Lower leg skin (tissue), 4 donors: ENCODE measurements around the gene GET3. TPM values are rescaled to one million over a fixed set of nuclear protein-coding genes. Genes with fewer than 3 reads are reported as not detected.
"Not testable (repeated sequence)": the region's sequence is repeated elsewhere in the genome, so short reads cannot be mapped to it uniquely, and the experiment has no call there.

ENCODE experiments used
- DNase-seq, 2 donors: peaks; one replicate each; pipeline ENCODE4 v3.0.0-alpha.2; 2019; ENCODE audit warnings: low spot score in 2 of 2
- H3K4me3 ChIP-seq: fragments of 200-600 bp; sonication (generic); 2 replicates; pipeline ENCODE4 v1.5.1; 2017; ENCODE audit warnings: mild to moderate bottlenecking, low read depth; ENCODE audit not compliant: poor library complexity, severe bottlenecking
- POLR2A ChIP-seq, 2 donors: fragments of 450-650 bp; IDR thresholded peaks; one replicate each; pipeline ENCODE4 v1.6.1; 2016 to 2017; ENCODE audit warnings: antibody characterized with exemption in 2 of 2, mild to moderate bottlenecking in 1 of 2, moderate library complexity in 1 of 2
- WGBS, 2 donors: methylation state at CpG; one replicate each; pipeline ENCODE4 v1.1.5; 2018; 5-methylcytosine and 5-hydroxymethylcytosine counted together
- intact Hi-C: fragments of 100-400 bp; cut with DNase I; formaldehyde crosslinking; loops from one replicate; pipeline ENCODE4 v1.15.0; 2023; ENCODE audit warnings: low total_unique reads
- microRNA-seq, 2 donors: library from miRNA; unstranded; fragments of <30 nt; microRNA quantifications; one replicate each; pipeline ENCODE4, GENCODE V29; 2016; ENCODE audit warnings: borderline replicate concordance in 2 of 2, borderline number of aligned reads in 1 of 2
- total RNA-seq, 4 donors: library from RNA; depleted of rRNA; stranded (reverse); fragments of >200 nt; gene quantifications; one replicate each; pipeline ENCODE4 v1.1.0, GENCODE V29; 2016
- TF ChIP-seq, protein P1 (sequence below), 3 donors: fragments of 450-650 bp; IDR thresholded peaks; one replicate each; pipeline ENCODE4 v1.5.1; 2016; ENCODE audit warnings: antibody characterized with exemption in 3 of 3, mild to moderate bottlenecking in 3 of 3, moderate library complexity in 2 of 3

Gene GET3
- total RNA-seq, 4 donors from 2014 or later: 43.2 to 63.2 (median 53.4) TPM

DNA sequence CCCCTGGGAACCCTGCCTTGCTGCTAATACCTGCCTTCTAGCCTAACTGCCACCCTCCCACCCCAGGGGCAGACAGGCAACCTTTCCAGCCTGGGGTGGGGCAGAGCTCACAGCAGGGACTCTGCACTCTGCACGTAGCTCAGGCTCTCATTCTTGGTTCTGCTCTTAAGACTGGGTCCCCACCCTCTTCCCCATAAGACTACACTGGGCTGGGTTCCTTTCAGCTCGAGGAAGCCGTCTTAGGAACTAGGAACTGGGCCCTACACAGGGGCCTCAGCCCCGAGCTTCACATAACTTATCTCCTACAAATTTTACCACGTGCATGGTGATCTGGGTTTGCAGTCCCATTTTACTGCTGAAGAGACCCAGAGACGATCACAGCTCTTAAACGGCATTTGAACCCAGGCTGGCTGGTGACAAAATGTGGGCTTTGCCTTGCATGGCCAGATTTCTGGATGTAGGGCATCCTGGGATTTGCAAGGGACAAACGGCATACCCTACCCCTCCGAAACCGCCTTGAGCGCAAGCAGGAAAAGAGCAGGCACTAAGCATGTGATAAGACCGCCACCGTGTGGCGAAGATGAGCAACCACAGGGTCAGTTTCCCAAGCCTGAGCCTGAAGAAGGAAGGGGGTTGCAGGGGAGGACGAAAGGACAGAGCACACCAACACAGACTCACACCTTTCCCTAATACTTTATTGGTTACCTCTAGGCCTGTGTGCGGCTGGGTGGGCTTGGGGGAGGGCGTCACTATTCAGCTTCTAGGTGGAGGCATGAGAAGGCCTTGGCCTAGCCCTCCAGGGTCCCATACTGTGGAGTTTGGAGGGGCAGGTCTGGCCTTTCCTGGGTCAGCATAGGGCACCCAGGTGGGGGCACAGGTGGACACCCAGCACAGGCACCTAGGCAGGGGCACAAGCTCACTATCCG lies 59.1 kb downstream of the GET3 start:
- 4% methylated on average over 18 of the region's 18 CpGs for WGBS, 2 donors
- DNase-seq: peak; percentile 69 to 94
- H3K4me3 ChIP-seq: no peak overlapping the region
- intact Hi-C loops: no loop called here
- TF ChIP-seq POLR2A (IDR thresholded peaks at IDR 0.05): no peak
- TF ChIP-seq, protein P1, sequence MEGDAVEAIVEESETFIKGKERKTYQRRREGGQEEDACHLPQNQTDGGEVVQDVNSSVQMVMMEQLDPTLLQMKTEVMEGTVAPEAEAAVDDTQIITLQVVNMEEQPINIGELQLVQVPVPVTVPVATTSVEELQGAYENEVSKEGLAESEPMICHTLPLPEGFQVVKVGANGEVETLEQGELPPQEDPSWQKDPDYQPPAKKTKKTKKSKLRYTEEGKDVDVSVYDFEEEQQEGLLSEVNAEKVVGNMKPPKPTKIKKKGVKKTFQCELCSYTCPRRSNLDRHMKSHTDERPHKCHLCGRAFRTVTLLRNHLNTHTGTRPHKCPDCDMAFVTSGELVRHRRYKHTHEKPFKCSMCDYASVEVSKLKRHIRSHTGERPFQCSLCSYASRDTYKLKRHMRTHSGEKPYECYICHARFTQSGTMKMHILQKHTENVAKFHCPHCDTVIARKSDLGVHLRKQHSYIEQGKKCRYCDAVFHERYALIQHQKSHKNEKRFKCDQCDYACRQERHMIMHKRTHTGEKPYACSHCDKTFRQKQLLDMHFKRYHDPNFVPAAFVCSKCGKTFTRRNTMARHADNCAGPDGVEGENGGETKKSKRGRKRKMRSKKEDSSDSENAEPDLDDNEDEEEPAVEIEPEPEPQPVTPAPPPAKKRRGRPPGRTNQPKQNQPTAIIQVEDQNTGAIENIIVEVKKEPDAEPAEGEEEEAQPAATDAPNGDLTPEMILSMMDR (IDR thresholded peaks at IDR 0.05): peak in 2 of 3 donors; percentile 11 to 92

DNA sequence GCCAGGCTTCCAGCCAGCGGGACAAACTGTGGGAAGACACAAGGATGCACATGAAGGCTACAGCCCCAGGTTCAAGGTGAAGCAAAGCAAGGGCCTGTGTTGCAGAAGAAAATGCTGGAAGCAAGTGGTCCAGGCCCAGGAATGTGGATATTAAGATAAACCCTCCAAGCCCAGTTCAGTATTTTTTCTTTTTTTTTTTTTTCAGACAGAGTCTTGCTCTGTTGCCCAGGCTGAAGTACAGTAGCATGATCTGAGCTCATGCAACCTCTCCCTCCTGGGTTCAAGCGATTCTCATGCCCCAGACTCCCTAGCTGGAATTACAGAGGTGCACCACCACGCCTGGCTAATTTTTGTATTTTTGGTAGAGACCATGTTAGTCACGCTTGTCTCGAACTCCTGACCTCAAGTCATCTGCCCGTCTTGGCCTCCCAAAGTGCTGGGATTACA lies 59.9 kb downstream of the GET3 start:
- no peak for TF ChIP-seq POLR2A (IDR thresholded peaks at IDR 0.05)
- TF ChIP-seq, protein P1 (IDR thresholded peaks at IDR 0.05): no peak
- 83 to 87% methylated on average over 6 of the region's 6 CpGs for WGBS, 2 donors
- no peak overlapping the region for H3K4me3 ChIP-seq
- no peak for DNase-seq
- intact Hi-C loops: no loop called here

DNA sequence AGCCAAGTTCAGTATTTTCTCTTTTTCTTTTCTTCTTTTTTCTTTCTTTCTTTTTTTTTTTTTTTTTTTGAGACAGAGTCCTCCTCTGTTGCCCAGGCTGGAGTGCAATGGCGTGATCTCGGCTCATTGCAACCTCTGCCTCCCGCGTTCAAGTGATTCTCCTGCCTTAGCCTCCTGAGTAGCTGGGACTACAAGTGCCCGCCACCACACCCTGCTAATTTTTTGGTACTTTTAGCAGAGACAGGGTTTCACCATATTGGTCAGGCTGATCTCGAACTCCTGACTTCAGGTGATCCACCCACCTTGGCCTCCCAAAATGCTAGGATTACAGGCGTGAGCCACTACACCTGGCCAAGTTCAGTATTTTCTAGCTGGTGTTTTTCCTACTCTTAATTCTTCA lies 60.3 kb downstream of the GET3 start:
- H3K4me3 ChIP-seq, intact Hi-C loops, DNase-seq: not testable (repeated sequence)
- WGBS, 2 donors: 91 to 96% methylated on average over 7 of the region's 7 CpGs

Small RNA genes within 50 kb of the gene (microRNA-seq; reads per million reads assigned to microRNA genes)
- gene MIR5684: 0 reads per million in 2 donors

Other genes starting within 250 kb of the GET3 start
- gene ZNF564, start 186.0 kb upstream of the GET3 start, total RNA-seq: 10 to 100 TPM in 1 of 4 donors, 1 to 10 TPM in 3; 6.9 to 10.1 (median 8.8) TPM
- gene ZNF490, start 126.7 kb upstream of the GET3 start, total RNA-seq: 1 to 10 TPM; 5.0 to 7.3 (median 6.7) TPM
- gene ZNF791, start 126.6 kb upstream of the GET3 start, total RNA-seq: 10 to 100 TPM; 18.6 to 31.1 (median 22.5) TPM
- 10 to 100 TPM; 52.8 to 83.0 (median 74.9) TPM for gene MAN2B1, start 70.8 kb upstream of the GET3 start, total RNA-seq
- 10 to 100 TPM; 15.3 to 23.7 (median 19.3) TPM for gene WDR83, start 70.7 kb upstream of the GET3 start, total RNA-seq
- gene DHPS, start 55.6 kb upstream of the GET3 start, total RNA-seq: 100 to 1,000 TPM; 101 to 218 (median 159) TPM
- gene GNG14, start 49.5 kb upstream of the GET3 start, total RNA-seq: not detected
- 10 to 100 TPM in 3 of 4 donors, 1 to 10 TPM in 1; 7.2 to 21.4 (median 13.1) TPM for gene FBXW9, start 40.9 kb upstream of the GET3 start, total RNA-seq
- gene TNPO2, start 13.6 kb upstream of the GET3 start, total RNA-seq: 100 to 1,000 TPM in 1 of 4 donors, 10 to 100 TPM in 3; 58.3 to 160 (median 89.9) TPM
- 100 to 1,000 TPM; 358 to 439 (median 390) TPM for gene TRIR, start 2.8 kb upstream of the GET3 start, total RNA-seq
- gene BEST2, start 14.3 kb downstream of the GET3 start, total RNA-seq: 100 to 1,000 TPM in 2 of 4 donors, 10 to 100 TPM in 2; 58.3 to 116 (median 85.5) TPM
- 100 to 1,000 TPM in 1 of 4 donors, 10 to 100 TPM in 3; 49.9 to 122 (median 65.8) TPM for gene HOOK2, start 38.1 kb downstream of the GET3 start, total RNA-seq
- 1,000 to 10,000 TPM in 1 of 4 donors, 100 to 1,000 TPM in 3; 608 to 1,091 (median 870) TPM for gene JUNB, start 54.0 kb downstream of the GET3 start, total RNA-seq
- 100 to 1,000 TPM; 266 to 459 (median 327) TPM for gene PRDX2, start 64.3 kb downstream of the GET3 start, total RNA-seq
- 1 to 10 TPM in 1 of 4 donors, not detected in 3; 1.6 TPM for gene THSD8, start 64.6 kb downstream of the GET3 start, total RNA-seq
- 1 to 10 TPM; 3.3 to 7.8 (median 5.9) TPM for gene RNASEH2A, start 69.1 kb downstream of the GET3 start, total RNA-seq
- not detected for gene RTBDN, start 97.1 kb downstream of the GET3 start, total RNA-seq
- 10 to 100 TPM in 2 of 4 donors, 1 to 10 TPM in 2; 5.9 to 20.8 (median 10.3) TPM for gene MAST1, start 101.0 kb downstream of the GET3 start, total RNA-seq
- gene DNASE2, start 144.0 kb downstream of the GET3 start, total RNA-seq: 10 to 100 TPM; 31.8 to 50.6 (median 36.6) TPM
- under 1 TPM in 1 of 4 donors, not detected in 3; 0.13 TPM for gene KLF1, start 149.7 kb downstream of the GET3 start, total RNA-seq
- 10 to 100 TPM; 19.2 to 39.5 (median 24.6) TPM for gene GCDH, start 153.7 kb downstream of the GET3 start, total RNA-seq
- gene SYCE2, start 181.8 kb downstream of the GET3 start, total RNA-seq: under 1 TPM in 1 of 4 donors, not detected in 3; 0.26 TPM
- gene FARSA, start 196.2 kb downstream of the GET3 start, total RNA-seq: 10 to 100 TPM; 45.9 to 71.4 (median 55.9) TPM
- 100 to 1,000 TPM; 171 to 350 (median 229) TPM for gene CALR, start 201.1 kb downstream of the GET3 start, total RNA-seq
- gene RAD23A, start 208.4 kb downstream of the GET3 start, total RNA-seq: 100 to 1,000 TPM; 101 to 128 (median 105) TPM
- gene GADD45GIP1, start 219.7 kb downstream of the GET3 start, total RNA-seq: 10 to 100 TPM; 21.8 to 42.3 (median 29.7) TPM
- under 1 TPM in 1 of 4 donors, not detected in 3; 0.32 TPM for gene DAND5, start 232.1 kb downstream of the GET3 start, total RNA-seq